ENCODE results near the gene MCEE. TPM values are rescaled to one million over a fixed set of nuclear protein-coding genes. Genes with fewer than 3 reads are reported as not detected.
A peak's percentile ranks its signal among the peaks of the same experiment; 100 is the strongest.

MCEE gene
- total and polyA plus RNA-seq, 7 experiments from 2014 or later: 11.6 to 38.0 (median 18.9) TPM

DNA sequence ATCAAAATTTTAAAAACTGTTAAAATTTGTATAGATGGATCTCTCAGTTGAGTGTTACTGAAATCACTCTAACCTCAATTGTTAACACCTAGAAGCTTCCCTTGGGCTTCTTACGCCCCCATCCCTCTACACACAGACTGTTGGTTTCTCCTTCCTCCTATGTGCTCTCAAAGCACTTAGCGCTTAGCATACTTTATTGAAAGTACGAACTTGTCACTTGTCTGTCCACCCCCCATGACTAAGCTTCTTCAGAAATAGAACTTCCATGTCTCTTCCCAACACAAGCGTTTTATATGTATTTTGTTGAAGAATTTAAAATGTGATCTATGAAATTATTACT lies 846 bp upstream of the MCEE start:
- Mint-ChIP-seq H3K4me1 (peaks cover under 1 to 28% (median 21%) of the 10 kb centered on the region in 7 donors), H3K36me3 (peaks cover 0 to 10% (median 6%) of the 10 kb centered on the region in 5 donors), H3K9me3 (no peaks in the 10 kb centered on the region), H3K27me3 (no peaks in the 10 kb centered on the region), H3K4me3 (no peak overlapping the region), H3K27ac (no peak overlapping the region)
- peaks cover 4 to 23% (median 13%) of the 10 kb centered on the region in 3 experiments for H3K36me3 ChIP-seq (ENCODE audit: control insufficient read depth in 2 of 3, insufficient read depth in 3 of 3, low read length in 3 of 3)
- intact Hi-C loops (cut with micrococcal nuclease): loop anchor here (1.0 to 5.0 kb wide), 12 partner anchors 31 to 1940 kb away; partner anchors contain the start of genes NAGK (in 2 of the 2), PAIP2B (in 2 of the 2), C2orf42 (in 1 of the 2) and FAM136A (in 1 of the 2)
- H3K27ac ChIP-seq (ENCODE audit: low read depth, low read length): peak overlapping the region; percentile 87
- H3K4me1 ChIP-seq (ENCODE audit: control insufficient read depth in 2 of 2, insufficient read depth in 2 of 2, low read length in 2 of 2): peaks cover 21 to 22% of the 10 kb centered on the region in 2 donors
- peak overlapping the region; percentile 74 for H3K4me3 ChIP-seq (ENCODE audit: low read length)
- peak in 1 of 9 donors; percentile 21 for DNase-seq
- POLR2A ChIA-PET: interaction anchor here (0.5 to 6.0 kb wide), 9 partner anchors 9 to 837 kb away, joined by 3 to 114 read pairs (median 5); partner anchors contain the start of genes NAGK, PAIP2B, SNRPG and ZNF638
- ATAC-seq: no peak
- no peaks in the 10 kb centered on the region for H3K9me3 ChIP-seq (ENCODE audit: control insufficient read depth in 2 of 3, low read length in 3 of 3)
- H3K27me3 ChIP-seq (ENCODE audit: control insufficient read depth in 2 of 2, insufficient read depth in 2 of 2, low read length in 2 of 2): no peaks in the 10 kb centered on the region
- CTCF ChIA-PET: interaction anchor here (0.7 to 1.9 kb wide), 3 partner anchors 61 to 96 kb away, joined by 4 to 5 read pairs (median 4); partner anchors contain the start of genes NAGK and PAIP2B

DNA sequence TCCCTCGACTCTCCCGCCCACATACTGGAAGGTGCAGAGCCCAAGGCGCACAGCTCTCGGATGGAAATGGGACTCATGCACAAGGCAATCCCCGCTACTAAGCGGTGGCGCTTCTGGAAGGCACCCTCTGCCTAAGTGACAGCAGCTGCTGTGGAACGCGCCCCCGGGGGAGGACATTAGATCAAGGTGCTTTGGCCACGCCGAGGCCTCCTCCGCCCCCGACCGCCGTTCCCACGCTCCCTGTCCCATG lies 202 bp downstream of the MCEE start:
- H3K27me3 ChIP-seq (ENCODE audit: control insufficient read depth in 2 of 2, insufficient read depth in 2 of 2, low read length in 2 of 2): no peaks in the 10 kb centered on the region
- H3K4me3 ChIP-seq (ENCODE audit: low read length): peak overlapping the region; percentile 74
- CTCF ChIA-PET: interaction anchor here (1.9 kb wide), 1 partner anchor 60 kb away, joined by 5 read pairs; no protein-coding TSS in a partner anchor
- POLR2A ChIA-PET: interaction anchor here (0.6 to 6.0 kb wide), 9 partner anchors 8 to 101 kb away, joined by 3 to 114 read pairs (median 4); partner anchors contain the start of genes NAGK and PAIP2B
- no peaks in the 10 kb centered on the region for H3K9me3 Mint-ChIP-seq
- no peak overlapping the region for H3K27ac Mint-ChIP-seq
- H3K4me3 Mint-ChIP-seq: no peak overlapping the region
- peak; percentile 63 for ATAC-seq
- H3K9me3 ChIP-seq (ENCODE audit: control insufficient read depth in 2 of 3, low read length in 3 of 3): no peaks in the 10 kb centered on the region
- DNase-seq: no peak
- peak overlapping the region; percentile 87 for H3K27ac ChIP-seq (ENCODE audit: low read depth, low read length)
- H3K36me3 Mint-ChIP-seq: peaks cover 0 to 9% (median 5%) of the 10 kb centered on the region in 5 donors
- no peaks in the 10 kb centered on the region for H3K27me3 Mint-ChIP-seq
- H3K4me1 ChIP-seq (ENCODE audit: control insufficient read depth in 2 of 2, insufficient read depth in 2 of 2, low read length in 2 of 2): peaks cover 21 to 22% of the 10 kb centered on the region in 2 donors
- peaks cover 5 to 33% (median 26%) of the 10 kb centered on the region in 7 donors for H3K4me1 Mint-ChIP-seq
- H3K36me3 ChIP-seq (ENCODE audit: control insufficient read depth in 2 of 3, insufficient read depth in 3 of 3, low read length in 3 of 3): peaks cover 4 to 15% (median 11%) of the 10 kb centered on the region in 3 experiments
- intact Hi-C loops (cut with micrococcal nuclease): loop anchor here (1.0 to 5.0 kb wide), 12 partner anchors 30 to 1941 kb away; partner anchors contain the start of genes NAGK (in 2 of the 2), PAIP2B (in 2 of the 2), C2orf42 (in 1 of the 2) and FAM136A (in 1 of the 2)

DNA sequence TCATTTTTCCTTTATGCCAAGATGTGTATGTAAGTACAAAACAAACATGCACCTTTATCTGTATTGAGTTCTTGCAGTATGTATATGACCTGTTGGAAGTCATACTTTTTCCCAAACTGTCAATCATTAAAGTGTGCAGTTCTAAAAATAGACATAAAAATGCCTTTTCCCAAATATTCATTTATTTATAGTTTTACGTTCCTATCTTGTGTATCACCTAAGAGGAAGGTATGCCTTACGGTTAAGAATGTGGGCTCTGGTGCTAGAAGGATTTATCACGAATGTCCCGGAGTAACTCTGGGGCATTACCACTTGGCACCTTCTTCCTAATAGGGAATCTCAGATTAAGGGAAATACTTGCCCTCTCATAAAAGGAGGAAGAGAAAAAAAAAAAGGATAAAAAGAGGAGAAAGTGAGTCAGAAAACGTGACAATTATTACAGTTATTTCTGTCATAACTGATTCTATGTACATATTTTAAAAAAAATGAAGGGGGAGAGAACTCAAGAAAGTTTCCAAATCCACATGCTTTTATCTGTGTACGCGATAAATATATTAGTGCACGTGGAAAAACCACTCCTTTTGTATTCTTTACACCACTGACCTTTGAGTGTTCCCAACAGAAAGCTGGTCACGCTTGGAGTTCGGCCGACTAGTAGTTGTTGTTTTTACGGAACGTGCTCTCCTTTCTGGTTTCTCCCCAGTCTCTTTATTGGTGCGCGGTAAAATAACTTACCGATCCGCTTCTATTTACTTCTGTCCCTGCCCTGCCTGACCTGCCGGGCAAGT lies 721 bp downstream of the MCEE start:
- intact Hi-C loops (cut with micrococcal nuclease): no loop called here
- H3K4me1 Mint-ChIP-seq: peaks cover 5 to 33% (median 26%) of the 10 kb centered on the region in 7 donors
- no peaks in the 10 kb centered on the region for H3K27me3 Mint-ChIP-seq
- H3K4me3 Mint-ChIP-seq: no peak overlapping the region
- peak overlapping the region; percentile 74 for H3K4me3 ChIP-seq (ENCODE audit: low read length)
- no peak for DNase-seq
- peak overlapping the region in 1 of 9 donors; percentile 45 for H3K27ac Mint-ChIP-seq
- H3K9me3 ChIP-seq (ENCODE audit: control insufficient read depth in 2 of 3, low read length in 3 of 3): no peaks in the 10 kb centered on the region
- no peak for ATAC-seq
- peaks cover 4 to 13% (median 6%) of the 10 kb centered on the region in 3 experiments for H3K36me3 ChIP-seq (ENCODE audit: control insufficient read depth in 2 of 3, insufficient read depth in 3 of 3, low read length in 3 of 3)
- H3K36me3 Mint-ChIP-seq: peaks cover 0 to 4% (median 3%) of the 10 kb centered on the region in 5 donors
- ChIA-PET CTCF (interaction anchor here (0.9 to 1.9 kb wide), 2 partner anchors 17 to 59 kb away, joined by 4 to 5 read pairs; no protein-coding TSS in a partner anchor), POLR2A (interaction anchor here (0.6 to 6.0 kb wide), 9 partner anchors 12 to 203 kb away, joined by 3 to 114 read pairs (median 4); partner anchors contain the start of genes NAGK and PAIP2B)
- H3K27me3 ChIP-seq (ENCODE audit: control insufficient read depth in 2 of 2, insufficient read depth in 2 of 2, low read length in 2 of 2): no peaks in the 10 kb centered on the region
- H3K27ac ChIP-seq (ENCODE audit: low read depth, low read length): peak overlapping the region; percentile 87
- H3K9me3 Mint-ChIP-seq: no peaks in the 10 kb centered on the region
- H3K4me1 ChIP-seq (ENCODE audit: control insufficient read depth in 2 of 2, insufficient read depth in 2 of 2, low read length in 2 of 2): peaks cover 21 to 22% of the 10 kb centered on the region in 2 donors

DNA sequence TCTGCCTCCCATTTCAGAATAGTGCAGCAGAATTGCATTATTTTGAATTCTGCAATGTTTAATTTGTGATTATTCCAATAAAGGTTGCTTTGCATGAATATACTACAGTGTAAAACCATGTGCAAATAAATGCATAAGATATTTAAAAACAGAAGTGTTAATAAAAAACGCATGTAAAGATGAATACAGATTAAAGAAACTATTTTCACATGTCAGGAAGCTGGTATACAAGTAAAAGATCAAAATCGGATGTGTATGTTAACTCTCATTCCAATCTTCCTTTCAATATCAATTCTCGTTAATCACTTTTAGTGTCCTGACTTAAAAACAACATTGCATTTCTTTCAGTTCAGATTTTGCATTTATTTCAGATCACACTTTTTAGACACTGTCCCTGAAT lies 3.1 kb downstream of the MCEE start:
- H3K27ac Mint-ChIP-seq: no peak overlapping the region
- ChIA-PET CTCF (interaction anchor here (1.6 kb wide), 1 partner anchor 100 kb away, joined by 3 read pairs; the partner anchor contains the start of gene PAIP2B), POLR2A (interaction anchor here (6.0 kb wide), 1 partner anchor 57 kb away, joined by 114 read pairs; the partner anchor contains the start of gene NAGK)
- Histone ChIP-seq H3K27ac (ENCODE audit: low read depth, low read length) (no peak overlapping the region), H3K36me3 (ENCODE audit: control insufficient read depth in 2 of 3, insufficient read depth in 3 of 3, low read length in 3 of 3) (peaks cover 0 to 7% (median 0%) of the 10 kb centered on the region in 3 experiments), H3K9me3 (ENCODE audit: control insufficient read depth in 2 of 3, low read length in 3 of 3) (no peaks in the 10 kb centered on the region), H3K4me1 (ENCODE audit: control insufficient read depth in 2 of 2, insufficient read depth in 2 of 2, low read length in 2 of 2) (peaks cover 17 to 18% of the 10 kb centered on the region in 2 donors), H3K4me3 (ENCODE audit: low read length) (no peak overlapping the region), H3K27me3 (ENCODE audit: control insufficient read depth in 2 of 2, insufficient read depth in 2 of 2, low read length in 2 of 2) (no peaks in the 10 kb centered on the region)
- peaks cover 5 to 33% (median 28%) of the 10 kb centered on the region in 7 donors for H3K4me1 Mint-ChIP-seq
- no peaks in the 10 kb centered on the region for H3K27me3 Mint-ChIP-seq
- no peak overlapping the region for H3K4me3 Mint-ChIP-seq
- H3K9me3 Mint-ChIP-seq: no peaks in the 10 kb centered on the region
- no peak for ATAC-seq
- intact Hi-C loops (cut with micrococcal nuclease): no loop called here
- peaks cover 0 to 13% (median 10%) of the 10 kb centered on the region in 5 donors for H3K36me3 Mint-ChIP-seq
- no peak for DNase-seq

DNA sequence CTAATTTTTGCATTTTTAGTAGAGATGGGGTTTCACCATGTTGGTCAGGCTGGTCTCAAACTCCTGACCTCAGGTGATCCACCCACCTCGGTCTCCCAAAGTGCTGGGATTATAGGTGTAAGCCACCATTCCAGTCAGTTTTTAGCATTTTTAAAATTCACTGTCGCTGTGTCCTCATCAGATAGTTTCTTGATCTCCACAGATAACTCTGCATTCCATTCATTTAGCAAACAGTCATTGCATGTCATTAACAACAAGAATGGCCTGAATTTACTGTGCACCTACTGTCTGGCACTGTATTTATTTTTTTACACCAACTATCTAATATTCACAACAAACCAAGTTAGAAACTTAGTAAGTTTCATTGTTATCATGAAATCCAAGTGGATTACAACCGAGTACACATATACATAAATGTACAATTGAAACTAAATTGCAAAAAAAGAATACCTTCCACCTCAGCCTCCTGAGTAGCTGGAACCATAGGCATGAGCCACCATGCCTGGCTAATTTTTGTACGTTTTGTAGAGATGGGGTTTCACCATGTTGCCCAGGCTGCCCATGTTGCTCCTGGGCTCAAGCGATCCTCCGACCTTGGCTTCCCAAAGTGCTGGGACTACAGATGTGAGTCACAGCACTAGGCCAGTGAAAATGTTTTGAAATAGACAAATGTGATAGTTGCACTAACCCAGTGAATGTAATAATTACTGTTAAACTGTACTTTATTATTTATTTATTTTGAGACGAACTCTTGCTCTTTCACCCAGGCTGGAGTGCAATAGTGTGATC lies 4.3 kb downstream of the MCEE start:
- Histone ChIP-seq H3K4me3 (ENCODE audit: low read length) (no peak overlapping the region), H3K36me3 (ENCODE audit: control insufficient read depth in 2 of 3, insufficient read depth in 3 of 3, low read length in 3 of 3) (peaks cover 0 to 7% (median 0%) of the 10 kb centered on the region in 3 experiments), H3K4me1 (ENCODE audit: control insufficient read depth in 2 of 2, insufficient read depth in 2 of 2, low read length in 2 of 2) (peaks cover 7 to 8% of the 10 kb centered on the region in 2 donors), H3K27ac (ENCODE audit: low read depth, low read length) (no peak overlapping the region), H3K9me3 (ENCODE audit: control insufficient read depth in 2 of 3, low read length in 3 of 3) (no peaks in the 10 kb centered on the region), H3K27me3 (ENCODE audit: control insufficient read depth in 2 of 2, insufficient read depth in 2 of 2, low read length in 2 of 2) (no peaks in the 10 kb centered on the region)
- H3K9me3 Mint-ChIP-seq: no peaks in the 10 kb centered on the region
- H3K36me3 Mint-ChIP-seq: peaks cover 0 to 17% (median 15%) of the 10 kb centered on the region in 5 donors
- H3K4me1 Mint-ChIP-seq: peaks cover 5 to 34% (median 28%) of the 10 kb centered on the region in 7 donors
- CTCF ChIA-PET: interaction anchor here (0.7 to 1.6 kb wide), 2 partner anchors 18 to 101 kb away, joined by 3 read pairs; partner anchors contain the start of gene PAIP2B
- no peak overlapping the region for H3K27ac Mint-ChIP-seq
- no peaks in the 10 kb centered on the region for H3K27me3 Mint-ChIP-seq
- POLR2A ChIA-PET: interaction anchor here (6.0 kb wide), 1 partner anchor 55 kb away, joined by 114 read pairs; the partner anchor contains the start of gene NAGK
- no peak for DNase-seq
- intact Hi-C loops (cut with micrococcal nuclease): no loop called here
- no peak for ATAC-seq
- no peak overlapping the region for H3K4me3 Mint-ChIP-seq
